Fibroblast of upper back skin (primary cell): ENCODE results near the gene CNMD.
"Not testable (repeated sequence)": the region's sequence is repeated elsewhere in the genome, so short reads cannot be mapped to it uniquely, and the experiment has no call there.

Experiments used
- DNase-seq: peaks from one replicate; pipeline ENCODE4 v3.0.0-alpha.2; 2013

The CNMD gene

GRCh38 chr13:52743988-52744387 is 4.4 kb upstream of the CNMD start:
- no peak for DNase-seq

GRCh38 chr13:52743569-52743968 is 3.9 kb upstream of the CNMD start:
- no peak for DNase-seq

GRCh38 chr13:52738719-52739467 is 727 bp downstream of the CNMD start:
- no peak for DNase-seq

DNA sequence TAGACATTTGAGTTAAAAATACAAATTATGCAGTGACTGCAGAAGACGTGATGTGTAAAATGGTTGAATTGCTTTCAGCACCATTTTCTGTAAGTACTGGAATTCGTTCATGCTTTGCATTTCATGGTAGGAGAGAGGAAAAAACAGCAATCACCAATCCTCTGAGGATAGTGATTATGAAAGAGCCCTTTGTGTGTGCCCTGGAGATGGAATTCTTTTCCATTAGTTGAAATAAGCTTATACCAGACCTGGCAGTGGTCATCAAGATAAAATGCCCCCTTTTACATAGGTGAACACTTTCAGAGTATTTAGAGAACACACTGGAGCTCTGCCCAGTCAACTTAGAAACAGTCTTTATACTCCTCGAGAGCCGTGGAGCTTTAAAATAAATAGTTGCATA is 1.7 kb downstream of the CNMD start:
- no peak for DNase-seq

GRCh38 chr13:52737451-52737850 is 2.2 kb downstream of the CNMD start:
- DNase-seq: no peak

DNA sequence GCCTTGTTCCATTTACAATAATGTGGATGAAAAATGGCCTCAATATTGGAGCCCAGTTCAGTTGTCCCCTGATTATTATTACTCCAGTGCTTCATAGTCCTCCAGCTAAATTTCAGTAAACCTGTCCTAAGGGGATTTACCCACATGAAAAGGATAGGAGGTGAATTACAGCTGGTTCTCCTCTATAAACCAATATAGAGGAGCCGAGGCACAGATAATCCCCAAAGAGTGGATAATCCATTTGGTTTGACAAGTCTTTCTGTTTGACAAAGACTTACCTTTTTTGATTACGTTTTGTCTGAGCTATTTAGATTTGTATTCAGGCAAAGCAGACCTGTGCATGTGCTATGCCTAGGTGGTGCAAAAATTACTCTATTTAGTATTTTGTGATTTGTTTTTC is 2.7 kb downstream of the CNMD start:
- no peak for DNase-seq

- DNase-seq: no peak
These were observed 5.5 kb downstream of the CNMD start for GRCh38 chr13:52734075-52734623.

DNA sequence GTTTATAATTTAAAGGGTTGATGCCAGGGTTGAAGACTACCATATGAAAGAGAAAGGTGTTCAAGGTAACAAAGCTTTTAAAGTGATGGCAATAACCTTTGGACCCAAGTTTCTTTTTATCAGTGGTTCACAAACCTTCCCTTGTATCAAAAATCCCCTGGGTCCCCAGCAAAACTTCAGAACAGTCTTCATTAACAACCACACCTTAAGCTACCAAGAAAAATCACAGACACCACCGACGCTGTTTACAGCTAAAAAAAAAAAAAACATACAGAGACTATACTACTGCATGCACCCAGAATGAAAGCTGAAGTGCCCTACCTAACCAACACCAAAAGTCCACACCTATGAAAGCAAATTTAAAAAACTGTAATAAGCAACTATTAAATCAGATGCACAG is 13.4 kb downstream of the CNMD start:
- no peak for DNase-seq

GRCh38 chr13:52725302-52725701 is 14.3 kb downstream of the CNMD start:
- DNase-seq: no peak

DNA sequence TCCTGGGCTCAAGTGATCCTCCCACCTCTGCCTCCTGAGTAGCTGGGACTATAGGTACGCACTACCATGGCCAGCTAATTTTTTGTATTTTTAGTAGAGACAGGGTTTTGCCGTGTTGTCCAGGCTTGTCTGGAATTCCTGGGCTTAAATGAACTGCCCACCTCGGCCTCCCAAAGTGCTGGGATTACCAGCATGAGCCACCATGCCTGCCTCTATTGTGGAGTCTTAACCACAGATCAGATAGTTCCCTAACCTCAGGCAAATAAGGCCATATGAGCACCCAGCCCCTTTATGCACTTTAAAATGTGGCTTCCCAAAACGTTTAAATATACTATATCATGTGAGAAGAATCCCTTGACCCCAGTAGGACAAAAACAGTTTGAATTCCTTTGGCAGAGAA is 16.4 kb downstream of the CNMD start:
- DNase-seq: no peak

- not testable (repeated sequence) for DNase-seq
These were observed 18.3 kb downstream of the CNMD start for GRCh38 chr13:52721356-52721755.

DNA sequence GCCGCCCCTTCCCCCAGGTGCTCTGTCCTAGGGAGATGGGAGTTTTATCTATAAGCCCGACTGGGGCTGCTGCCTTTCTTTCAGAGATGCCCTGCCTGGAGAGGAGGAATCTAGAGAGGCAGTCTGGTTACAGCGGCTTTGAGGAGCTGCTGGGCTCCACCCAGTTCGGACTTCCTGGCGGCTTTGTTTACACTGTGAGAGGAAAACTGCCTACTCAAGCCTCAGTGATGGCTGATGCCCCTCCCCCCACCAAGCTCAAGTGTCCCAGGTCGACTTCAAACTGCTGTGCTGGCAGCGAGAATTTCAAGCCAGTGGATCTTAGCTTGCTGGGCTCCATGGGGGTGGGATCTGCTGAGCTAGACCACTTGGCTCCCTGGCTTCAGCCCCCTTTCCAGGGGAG is 18.7 kb downstream of the CNMD start:
- not testable (repeated sequence) for DNase-seq

GRCh38 chr13:52713894-52714293 is 25.7 kb downstream of the CNMD start:
- no peak for DNase-seq

DNA sequence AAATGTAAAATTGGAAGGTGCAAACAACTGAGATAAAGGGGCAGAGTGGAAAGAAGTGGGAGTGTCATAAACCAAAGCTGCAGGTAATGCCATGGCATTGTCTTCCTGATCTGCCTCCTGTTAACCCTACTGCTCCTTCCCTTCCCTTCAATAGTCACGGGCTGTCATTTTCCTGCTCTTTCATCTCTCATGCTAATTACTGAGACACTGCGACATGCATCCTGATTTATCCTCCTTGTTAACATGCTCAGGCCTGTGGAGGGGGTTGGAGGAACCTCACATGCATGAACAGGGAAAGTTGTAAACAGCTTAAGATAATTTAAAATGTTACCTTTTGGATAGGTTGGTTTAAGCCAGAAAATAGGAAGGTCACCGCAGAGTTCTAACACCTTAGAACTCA is 27.2 kb downstream of the CNMD start:
- no peak for DNase-seq

DNA sequence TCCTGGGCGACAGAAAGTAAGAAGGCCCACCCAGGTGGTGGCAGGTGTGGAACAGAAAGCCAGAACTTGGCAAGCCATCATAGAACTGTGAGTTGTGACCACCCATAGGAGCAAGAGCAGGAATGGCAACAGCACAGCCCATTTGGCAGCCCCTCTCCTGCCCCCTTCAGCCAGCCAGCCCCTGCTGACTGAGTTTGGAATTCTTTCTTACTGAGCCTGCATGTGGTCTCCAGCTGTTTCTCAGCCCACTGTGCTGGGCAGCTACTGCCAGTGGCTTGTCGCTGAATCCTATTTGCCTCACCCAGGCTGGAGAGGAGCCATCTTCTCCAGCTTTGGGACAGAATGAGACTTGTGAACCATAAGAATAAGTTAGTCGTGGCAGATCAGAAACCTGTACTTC is 28.3 kb downstream of the CNMD start:
- no peak for DNase-seq

DNA sequence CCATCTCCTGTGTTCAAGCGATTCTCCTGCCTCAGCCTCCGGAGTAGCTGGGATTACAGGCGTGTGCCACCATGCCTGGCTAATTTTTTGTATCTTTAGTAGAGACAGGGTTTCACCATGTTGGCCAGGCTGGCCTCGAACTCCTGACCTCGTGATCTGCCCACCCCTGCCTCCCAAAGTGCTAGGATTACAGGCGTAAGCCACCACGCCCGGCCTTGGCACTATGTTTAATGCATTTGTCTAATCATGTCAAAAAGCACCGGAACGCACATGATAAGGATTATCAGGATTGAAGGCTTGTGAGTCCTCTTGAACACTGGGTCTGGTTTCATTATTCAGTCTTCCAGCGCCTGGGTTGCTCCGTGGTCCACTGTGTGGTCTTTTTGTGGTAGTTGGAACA is 31.4 kb downstream of the CNMD start:
- DNase-seq: not testable (repeated sequence)

GRCh38 chr13:52707375-52707774 is 32.2 kb downstream of the CNMD start:
- no peak for DNase-seq

DNA sequence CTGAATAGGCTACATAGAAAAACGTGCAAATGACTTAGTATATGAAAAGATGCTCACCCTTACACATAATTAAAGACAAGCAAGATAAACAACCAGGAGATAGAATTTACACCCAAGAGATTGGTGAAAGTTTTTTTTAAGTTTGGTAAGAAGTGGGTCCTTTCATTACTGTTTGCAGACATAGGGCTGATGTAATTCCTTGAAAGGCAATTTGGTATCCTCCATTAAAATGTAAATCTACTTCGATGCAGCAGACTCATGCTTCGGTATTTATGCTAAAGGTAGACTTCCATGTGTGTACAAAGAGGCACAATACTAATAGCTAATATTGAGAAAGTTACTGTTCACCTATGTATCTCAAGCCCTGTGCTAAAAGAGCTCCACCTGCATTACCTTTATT is 33.5 kb downstream of the CNMD start:
- DNase-seq: peak; percentile 23

- DNase-seq: no peak
These were observed 36.1 kb downstream of the CNMD start for GRCh38 chr13:52703482-52703881.

DNA sequence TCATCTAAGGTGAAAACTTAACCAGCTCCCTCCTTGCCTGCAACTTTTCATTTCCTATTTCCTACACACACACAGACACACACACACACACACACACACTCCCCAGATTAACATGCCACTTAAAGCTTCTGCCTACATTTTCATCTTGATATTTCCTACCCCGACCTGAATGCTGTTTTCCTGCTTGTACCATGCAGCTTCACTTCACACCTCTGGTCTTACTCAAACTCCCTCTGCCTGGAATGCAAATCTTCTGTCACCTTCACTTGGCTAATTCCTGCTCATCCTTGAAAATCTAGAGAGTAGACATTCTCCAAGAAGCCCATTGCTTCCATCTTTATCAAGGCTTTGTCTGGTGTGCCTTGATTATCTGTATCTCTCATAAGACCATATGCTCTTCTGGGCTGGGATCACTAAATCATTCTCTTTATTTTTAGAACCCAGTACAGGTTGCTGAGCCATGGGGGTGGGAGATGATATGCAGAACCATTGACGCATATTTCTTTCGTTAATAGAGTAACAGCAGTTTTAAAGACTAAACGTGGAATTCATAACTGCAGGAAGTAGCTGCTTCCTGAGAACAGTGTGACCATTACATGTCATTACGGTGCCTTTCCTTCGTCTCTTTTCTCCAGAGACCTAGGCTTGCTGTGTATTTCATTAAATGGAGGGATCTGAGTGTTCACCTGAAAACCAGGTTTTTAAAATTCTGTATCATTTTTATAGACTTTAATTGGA is 37.7 kb downstream of the CNMD start:
- DNase-seq: no peak

- DNase-seq: no peak
These were observed 43.1 kb downstream of the CNMD start for GRCh38 chr13:52696566-52696965.

DNA sequence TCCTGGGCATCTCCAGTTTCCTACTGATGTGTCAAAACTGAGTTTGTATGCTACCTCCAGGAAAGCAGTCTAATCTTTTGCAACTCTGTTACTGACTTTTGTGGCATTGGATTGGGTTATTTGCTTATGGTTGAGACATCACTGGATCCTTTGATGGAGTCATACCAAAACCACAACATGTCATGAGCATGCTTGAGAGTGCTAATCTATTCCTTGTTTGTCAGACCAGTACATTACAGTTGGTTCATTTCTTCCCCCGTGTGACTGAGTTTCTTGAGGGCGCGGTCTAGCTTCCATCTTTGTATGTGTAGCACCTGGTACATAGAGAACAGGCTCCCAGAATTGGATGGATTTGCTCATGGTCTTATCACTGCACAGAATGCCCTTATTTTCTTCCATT is 43.8 kb downstream of the CNMD start:
- peak; percentile 38 for DNase-seq

- no peak for DNase-seq
These were observed 53.2 kb downstream of the CNMD start for GRCh38 chr13:52686376-52686775.

DNA sequence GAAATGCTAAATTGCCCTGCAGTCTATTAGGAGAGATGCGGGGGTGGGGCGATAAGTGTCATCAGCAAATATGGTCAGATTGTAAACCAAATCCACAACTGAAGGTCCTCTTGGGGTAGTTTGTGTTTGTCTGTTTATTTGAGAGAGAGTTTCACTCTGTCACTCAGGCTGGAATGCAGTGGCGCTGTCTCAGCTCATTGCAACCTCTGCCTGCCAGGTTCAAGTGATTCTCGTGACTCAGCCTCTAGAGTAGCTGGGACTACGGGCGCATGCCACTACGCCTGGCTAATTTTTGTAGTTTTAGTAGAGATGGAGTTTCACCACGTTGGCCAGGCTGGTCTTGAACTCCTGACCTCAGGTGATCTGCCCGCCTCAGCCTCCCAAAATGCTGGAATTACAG is 53.8 kb downstream of the CNMD start:
- DNase-seq: not testable (repeated sequence)
